ENCODE results near the gene ROR1. TPM values are rescaled to one million over a fixed set of nuclear protein-coding genes. Genes with fewer than 3 reads are reported as not detected.

The ROR1 gene
- total RNA-seq = 46.9 and 52.5 TPM in 2 replicates

GRCh38 chr1:63773815-63774616 is at the start of gene ROR1:
Gene ROR1 (plus strand): TSS chr1:63774017.
- H3K79me2 ChIP-seq (ENCODE audit: insufficient read depth, low read length) = peaks cover 43% of the 10 kb centered on the region
- TF ChIP-seq, protein P1, sequence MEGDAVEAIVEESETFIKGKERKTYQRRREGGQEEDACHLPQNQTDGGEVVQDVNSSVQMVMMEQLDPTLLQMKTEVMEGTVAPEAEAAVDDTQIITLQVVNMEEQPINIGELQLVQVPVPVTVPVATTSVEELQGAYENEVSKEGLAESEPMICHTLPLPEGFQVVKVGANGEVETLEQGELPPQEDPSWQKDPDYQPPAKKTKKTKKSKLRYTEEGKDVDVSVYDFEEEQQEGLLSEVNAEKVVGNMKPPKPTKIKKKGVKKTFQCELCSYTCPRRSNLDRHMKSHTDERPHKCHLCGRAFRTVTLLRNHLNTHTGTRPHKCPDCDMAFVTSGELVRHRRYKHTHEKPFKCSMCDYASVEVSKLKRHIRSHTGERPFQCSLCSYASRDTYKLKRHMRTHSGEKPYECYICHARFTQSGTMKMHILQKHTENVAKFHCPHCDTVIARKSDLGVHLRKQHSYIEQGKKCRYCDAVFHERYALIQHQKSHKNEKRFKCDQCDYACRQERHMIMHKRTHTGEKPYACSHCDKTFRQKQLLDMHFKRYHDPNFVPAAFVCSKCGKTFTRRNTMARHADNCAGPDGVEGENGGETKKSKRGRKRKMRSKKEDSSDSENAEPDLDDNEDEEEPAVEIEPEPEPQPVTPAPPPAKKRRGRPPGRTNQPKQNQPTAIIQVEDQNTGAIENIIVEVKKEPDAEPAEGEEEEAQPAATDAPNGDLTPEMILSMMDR (IDR thresholded peaks at IDR 0.05; ENCODE audit: extremely low read depth, low read depth, low read length) = peak; percentile 60
- no peaks in the 10 kb centered on the region for H3K9me3 ChIP-seq (ENCODE audit: low read depth, low read length)
- H3K27me3 ChIP-seq (ENCODE audit: insufficient read depth, low read length) = no peaks in the 10 kb centered on the region
- H3K36me3 ChIP-seq (ENCODE audit: insufficient read depth, low read length) = no peaks in the 10 kb centered on the region
- peak within 1 kb of the TSS; percentile 88 for H3K4me3 ChIP-seq (ENCODE audit: insufficient read depth, low read length)
- H3K27ac ChIP-seq (ENCODE audit: low read depth, low read length) = peak within 1 kb of the TSS; percentile 77
- peak; percentile 98 for DNase-seq (ENCODE audit: insufficient read length, low spot score, missing footprints)
- peak within 1 kb of the TSS; percentile 91 for H3K4me2 ChIP-seq (ENCODE audit: insufficient read depth, low read length)
- H4K20me1 ChIP-seq (ENCODE audit: insufficient read depth, low read length) = peaks cover 26% of the 10 kb centered on the region
- peaks cover 16% of the 10 kb centered on the region for H3K4me1 ChIP-seq (ENCODE audit: insufficient read depth, low read length)
- peak within 1 kb of the TSS; percentile 84 for H2AFZ ChIP-seq (ENCODE audit: low read length)

DNA sequence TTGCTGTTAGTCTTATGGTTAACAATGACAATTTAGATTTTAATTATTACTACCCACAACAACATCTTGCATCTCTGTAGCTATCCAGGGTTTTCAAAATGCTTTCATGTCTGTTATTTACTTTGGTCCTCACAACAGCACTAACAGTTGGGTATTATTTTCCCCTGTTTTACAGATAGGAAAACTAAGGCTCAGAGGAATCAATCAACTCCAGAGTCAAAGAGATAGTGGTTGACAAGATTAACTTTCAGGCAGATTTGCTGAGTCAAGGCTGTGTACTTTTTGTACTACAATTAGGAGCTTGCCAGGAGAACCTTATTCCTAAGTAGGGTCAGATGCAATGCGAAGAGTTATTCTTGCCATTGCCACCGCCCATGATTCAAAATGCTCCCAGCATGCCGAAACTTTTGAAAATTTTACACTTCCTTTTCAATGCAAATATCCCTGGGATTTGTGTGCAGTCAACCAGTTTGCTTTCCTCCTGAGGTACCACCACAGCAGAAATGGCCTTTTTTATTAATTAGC is 49.4 kb upstream of the ROR1 start:
- Histone ChIP-seq H3K36me3 (ENCODE audit: insufficient read depth, low read length) (no peaks in the 10 kb centered on the region), H3K27ac (ENCODE audit: low read depth, low read length) (no peak overlapping the region), H3K27me3 (ENCODE audit: insufficient read depth, low read length) (no peaks in the 10 kb centered on the region), H3K4me2 (ENCODE audit: insufficient read depth, low read length) (no peak overlapping the region), H3K4me1 (ENCODE audit: insufficient read depth, low read length) (peaks cover 11% of the 10 kb centered on the region), H3K79me2 (ENCODE audit: insufficient read depth, low read length) (no peaks in the 10 kb centered on the region), H3K4me3 (ENCODE audit: insufficient read depth, low read length) (no peak overlapping the region), H4K20me1 (ENCODE audit: insufficient read depth, low read length) (no peaks in the 10 kb centered on the region), H3K9me3 (ENCODE audit: low read depth, low read length) (no peaks in the 10 kb centered on the region), H2AFZ (ENCODE audit: low read length) (no peak overlapping the region)
- no peak for DNase-seq (ENCODE audit: insufficient read length, low spot score, missing footprints)
- TF ChIP-seq, protein P1 (IDR thresholded peaks at IDR 0.05; ENCODE audit: extremely low read depth, low read depth, low read length) = no peak

GRCh38 chr1:63728611-63729226 is 45.1 kb upstream of the ROR1 start:
- TF ChIP-seq, protein P1 (IDR thresholded peaks at IDR 0.05; ENCODE audit: extremely low read depth, low read depth, low read length) = no peak
- no peaks in the 10 kb centered on the region for H3K36me3 ChIP-seq (ENCODE audit: insufficient read depth, low read length)

GRCh38 chr1:63729227-63729620 is 44.6 kb upstream of the ROR1 start:
- Histone ChIP-seq H3K4me3 (ENCODE audit: insufficient read depth, low read length) (no peak overlapping the region), H3K9me3 (ENCODE audit: low read depth, low read length) (no peaks in the 10 kb centered on the region), H3K79me2 (ENCODE audit: insufficient read depth, low read length) (no peaks in the 10 kb centered on the region), H3K27me3 (ENCODE audit: insufficient read depth, low read length) (no peaks in the 10 kb centered on the region), H3K36me3 (ENCODE audit: insufficient read depth, low read length) (no peaks in the 10 kb centered on the region), H3K4me2 (ENCODE audit: insufficient read depth, low read length) (no peak overlapping the region), H2AFZ (ENCODE audit: low read length) (no peak overlapping the region), H3K27ac (ENCODE audit: low read depth, low read length) (peak overlapping the region; percentile 27), H4K20me1 (ENCODE audit: insufficient read depth, low read length) (no peaks in the 10 kb centered on the region), H3K4me1 (ENCODE audit: insufficient read depth, low read length) (peaks cover 19% of the 10 kb centered on the region)
- TF ChIP-seq, protein P1 (IDR thresholded peaks at IDR 0.05; ENCODE audit: extremely low read depth, low read depth, low read length) = no peak
- DNase-seq (ENCODE audit: insufficient read length, low spot score, missing footprints) = no peak

More at GRCh38 chr1:63728611-63729226, 45.1 kb upstream of the ROR1 start:
- peaks cover 22% of the 10 kb centered on the region for H3K4me1 ChIP-seq (ENCODE audit: insufficient read depth, low read length)
- H3K9me3 ChIP-seq (ENCODE audit: low read depth, low read length) = no peaks in the 10 kb centered on the region
- no peak overlapping the region for H3K4me3 ChIP-seq (ENCODE audit: insufficient read depth, low read length)
- H3K79me2 ChIP-seq (ENCODE audit: insufficient read depth, low read length) = no peaks in the 10 kb centered on the region
- peak overlapping the region; percentile 11 for H3K27ac ChIP-seq (ENCODE audit: low read depth, low read length)
- H3K27me3 ChIP-seq (ENCODE audit: insufficient read depth, low read length) = no peaks in the 10 kb centered on the region
- no peaks in the 10 kb centered on the region for H4K20me1 ChIP-seq (ENCODE audit: insufficient read depth, low read length)
- H3K4me2 ChIP-seq (ENCODE audit: insufficient read depth, low read length) = no peak overlapping the region
- no peak for DNase-seq (ENCODE audit: insufficient read length, low spot score, missing footprints)
- no peak overlapping the region for H2AFZ ChIP-seq (ENCODE audit: low read length)

Measured in osteoblast (primary cell).